OCI-LY3 (cell line): ENCODE measurements around the gene TOMM22.
A peak's percentile ranks its signal among the peaks of the same experiment; 100 is the strongest.

ENCODE experiments used
- EZH2phosphoT487 ChIP-seq: fragments of 200-600 bp; shearing (Covaris generic); IDR thresholded peaks from 2 replicates; pipeline ENCODE4 v1.6.1; 2018; ENCODE audit warnings: antibody characterized with exemption, mixed run types, low read depth
- TF ChIP-seq, protein P1 (sequence below): fragments of 200-600, 300-600 bp; sonication (generic); IDR thresholded peaks from 2 replicates; pipeline ENCODE4 v1.5.1; 2014; ENCODE audit warnings: antibody characterized with exemption, low read length, low read depth

DNA sequence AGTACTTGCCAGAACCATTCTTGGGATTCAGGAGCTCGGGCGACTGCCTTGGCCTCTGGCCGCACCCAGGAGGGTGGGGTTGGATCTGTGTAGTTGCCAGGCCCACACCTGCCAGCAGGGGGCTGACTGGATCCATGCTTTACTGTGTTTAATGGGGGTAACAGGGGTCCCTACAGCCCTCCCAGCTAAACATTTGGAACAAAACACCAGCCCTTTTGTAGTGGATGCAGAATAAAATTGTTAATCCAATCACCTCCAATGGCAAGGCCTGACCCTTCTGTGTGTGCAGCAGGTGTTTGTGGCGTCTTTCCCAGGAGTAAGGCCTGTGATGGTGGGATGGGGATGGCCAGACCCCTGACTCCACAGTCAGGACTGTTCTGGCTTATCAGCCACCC lies 51.6 kb downstream of the TOMM22 start:
- TF ChIP-seq, protein P1, sequence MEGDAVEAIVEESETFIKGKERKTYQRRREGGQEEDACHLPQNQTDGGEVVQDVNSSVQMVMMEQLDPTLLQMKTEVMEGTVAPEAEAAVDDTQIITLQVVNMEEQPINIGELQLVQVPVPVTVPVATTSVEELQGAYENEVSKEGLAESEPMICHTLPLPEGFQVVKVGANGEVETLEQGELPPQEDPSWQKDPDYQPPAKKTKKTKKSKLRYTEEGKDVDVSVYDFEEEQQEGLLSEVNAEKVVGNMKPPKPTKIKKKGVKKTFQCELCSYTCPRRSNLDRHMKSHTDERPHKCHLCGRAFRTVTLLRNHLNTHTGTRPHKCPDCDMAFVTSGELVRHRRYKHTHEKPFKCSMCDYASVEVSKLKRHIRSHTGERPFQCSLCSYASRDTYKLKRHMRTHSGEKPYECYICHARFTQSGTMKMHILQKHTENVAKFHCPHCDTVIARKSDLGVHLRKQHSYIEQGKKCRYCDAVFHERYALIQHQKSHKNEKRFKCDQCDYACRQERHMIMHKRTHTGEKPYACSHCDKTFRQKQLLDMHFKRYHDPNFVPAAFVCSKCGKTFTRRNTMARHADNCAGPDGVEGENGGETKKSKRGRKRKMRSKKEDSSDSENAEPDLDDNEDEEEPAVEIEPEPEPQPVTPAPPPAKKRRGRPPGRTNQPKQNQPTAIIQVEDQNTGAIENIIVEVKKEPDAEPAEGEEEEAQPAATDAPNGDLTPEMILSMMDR, result peak; percentile 73
- no peak for TF ChIP-seq EZH2phosphoT487
